ENCODE measurements around the gene NSF.

The NSF gene

GRCh38 chr17:46796956-46797530, 206.6 kb downstream of the NSF start:
- no peaks in the 10 kb centered on the region for H3K79me2 ChIP-seq (ENCODE audit: low read length)
- H3K4me3 ChIP-seq (ENCODE audit: low read length): no peak overlapping the region
- H3K27me3 ChIP-seq (ENCODE audit: low read depth, low read length): peaks cover 25% of the 10 kb centered on the region
- H3K4me1 ChIP-seq (ENCODE audit: low read length): no peaks in the 10 kb centered on the region
- no peak overlapping the region for H3K27ac ChIP-seq (ENCODE audit: low read length)
- no peaks in the 10 kb centered on the region for H4K20me1 ChIP-seq (ENCODE audit: insufficient read depth, low read length)
- no peaks in the 10 kb centered on the region for H3K9me3 ChIP-seq (ENCODE audit: insufficient read depth, low read length)
- no peak overlapping the region for H3K9ac ChIP-seq (ENCODE audit: low read length)
- H3K36me3 ChIP-seq (replicated peaks; ENCODE audit: low read depth, low read length): no peaks in the 10 kb centered on the region
- no peak overlapping the region for H2AFZ ChIP-seq (ENCODE audit: low read depth, low read length)
- no peak overlapping the region for H3K4me2 ChIP-seq (ENCODE audit: low read length)
- no peak for TF ChIP-seq EZH2phosphoT487 (IDR thresholded peaks at IDR 0.05; ENCODE audit: low read depth)
- TF ChIP-seq CTCF (IDR thresholded peaks at IDR 0.05; ENCODE audit: low read depth, low read length): no peak

- Histone ChIP-seq H3K79me2 (ENCODE audit: low read length) (no peaks in the 10 kb centered on the region), H3K4me1 (ENCODE audit: low read length) (no peaks in the 10 kb centered on the region), H4K20me1 (ENCODE audit: insufficient read depth, low read length) (no peaks in the 10 kb centered on the region), H3K4me2 (ENCODE audit: low read length) (no peak overlapping the region), H2AFZ (ENCODE audit: low read depth, low read length) (no peak overlapping the region), H3K9me3 (ENCODE audit: insufficient read depth, low read length) (no peaks in the 10 kb centered on the region), H3K27me3 (ENCODE audit: low read depth, low read length) (peaks cover 12% of the 10 kb centered on the region), H3K36me3 (replicated peaks; ENCODE audit: low read depth, low read length) (no peaks in the 10 kb centered on the region), H3K9ac (ENCODE audit: low read length) (no peak overlapping the region), H3K27ac (ENCODE audit: low read length) (no peak overlapping the region), H3K4me3 (ENCODE audit: low read length) (no peak overlapping the region)
- TF ChIP-seq EZH2phosphoT487 (IDR thresholded peaks at IDR 0.05; ENCODE audit: low read depth): no peak
- TF ChIP-seq CTCF (IDR thresholded peaks at IDR 0.05; ENCODE audit: low read depth, low read length): no peak
Measured at GRCh38 chr17:46800573-46800972, 210.1 kb downstream of the NSF start.

DNA sequence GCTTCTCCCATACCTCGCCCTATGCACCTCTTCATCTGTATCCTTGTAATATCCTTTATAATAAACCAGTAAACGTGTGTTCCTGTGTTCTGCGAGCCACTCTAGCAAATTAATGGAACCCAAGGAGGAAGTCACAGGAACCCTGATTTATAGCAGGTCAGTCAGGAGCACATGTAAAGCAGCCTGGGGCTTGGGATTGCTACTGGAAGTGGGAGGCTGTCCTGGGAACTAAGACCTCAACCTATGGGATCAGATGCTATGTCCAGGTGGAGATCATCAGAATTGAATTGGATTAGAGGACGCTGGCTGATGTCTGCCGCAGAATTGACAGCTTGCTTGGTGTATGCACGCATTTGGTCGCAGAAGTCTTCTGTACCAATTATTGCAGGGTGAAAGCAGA, 212.3 kb downstream of the NSF start:
- H3K79me2 ChIP-seq (ENCODE audit: low read length): no peaks in the 10 kb centered on the region
- H3K4me3 ChIP-seq (ENCODE audit: low read length): no peak overlapping the region
- no peak overlapping the region for H3K4me2 ChIP-seq (ENCODE audit: low read length)
- no peaks in the 10 kb centered on the region for H3K36me3 ChIP-seq (replicated peaks; ENCODE audit: low read depth, low read length)
- no peaks in the 10 kb centered on the region for H3K4me1 ChIP-seq (ENCODE audit: low read length)
- no peaks in the 10 kb centered on the region for H4K20me1 ChIP-seq (ENCODE audit: insufficient read depth, low read length)
- no peak overlapping the region for H2AFZ ChIP-seq (ENCODE audit: low read depth, low read length)
- no peak overlapping the region for H3K27ac ChIP-seq (ENCODE audit: low read length)
- no peaks in the 10 kb centered on the region for H3K27me3 ChIP-seq (ENCODE audit: low read depth, low read length)
- H3K9me3 ChIP-seq (ENCODE audit: insufficient read depth, low read length): no peaks in the 10 kb centered on the region
- TF ChIP-seq EZH2phosphoT487 (IDR thresholded peaks at IDR 0.05; ENCODE audit: low read depth) (no peak), CTCF (IDR thresholded peaks at IDR 0.05; ENCODE audit: low read depth, low read length) (no peak)
- H3K9ac ChIP-seq (ENCODE audit: low read length): no peak overlapping the region

- H3K4me1 ChIP-seq (ENCODE audit: low read length): no peaks in the 10 kb centered on the region
- no peak overlapping the region for H2AFZ ChIP-seq (ENCODE audit: low read depth, low read length)
- no peaks in the 10 kb centered on the region for H3K79me2 ChIP-seq (ENCODE audit: low read length)
- TF ChIP-seq EZH2phosphoT487 (IDR thresholded peaks at IDR 0.05; ENCODE audit: low read depth): no peak
- TF ChIP-seq CTCF (IDR thresholded peaks at IDR 0.05; ENCODE audit: low read depth, low read length): no peak
- H3K36me3 ChIP-seq (replicated peaks; ENCODE audit: low read depth, low read length): no peaks in the 10 kb centered on the region
- H3K4me3 ChIP-seq (ENCODE audit: low read length): no peak overlapping the region
- no peaks in the 10 kb centered on the region for H3K27me3 ChIP-seq (ENCODE audit: low read depth, low read length)
- no peaks in the 10 kb centered on the region for H3K9me3 ChIP-seq (ENCODE audit: insufficient read depth, low read length)
- H3K27ac ChIP-seq (ENCODE audit: low read length): no peak overlapping the region
- no peak overlapping the region for H3K9ac ChIP-seq (ENCODE audit: low read length)
- no peak overlapping the region for H3K4me2 ChIP-seq (ENCODE audit: low read length)
- no peaks in the 10 kb centered on the region for H4K20me1 ChIP-seq (ENCODE audit: insufficient read depth, low read length)
Measured at GRCh38 chr17:46803544-46803943, 213.1 kb downstream of the NSF start.

All from OCI-LY3 (cell line).